Spleen (tissue), 7 donors: ENCODE measurements around the gene KIF19.

Experiments
- CTCF ChIP-seq, 11 experiments: fragments of 200-600 bp in 7 of 11; fragments of 450-650 bp in 4 of 11; sonication (generic) in 4 of 11; IDR thresholded peaks in 8 of 11; conservative IDR thresholded peaks in 3 of 11; 1 replicate in 7 of 11; 2 replicates in 4 of 11; pipeline versions ENCODE4 v1.4.0 to v1.8.0; 2016 to 2021; ENCODE audit warnings: antibody characterized with exemption in 11 of 11, inconsistent platforms in 4 of 11, mild to moderate bottlenecking in 1 of 11
- POLR2A ChIP-seq, 3 donors: fragments of 450-650 bp; IDR thresholded peaks; one replicate each; pipeline ENCODE4 v1.5.1; 2017; ENCODE audit warnings: antibody characterized with exemption in 3 of 3, mild to moderate bottlenecking in 1 of 3
- donor health status: DM: no; HTN: no; CAD: no; lungs with moderate emphysema.
- donor health status: DM: no; HTN: no; CAD: no.
- donor health status: DM: no; HTN: no; CAD: no.

DNA sequence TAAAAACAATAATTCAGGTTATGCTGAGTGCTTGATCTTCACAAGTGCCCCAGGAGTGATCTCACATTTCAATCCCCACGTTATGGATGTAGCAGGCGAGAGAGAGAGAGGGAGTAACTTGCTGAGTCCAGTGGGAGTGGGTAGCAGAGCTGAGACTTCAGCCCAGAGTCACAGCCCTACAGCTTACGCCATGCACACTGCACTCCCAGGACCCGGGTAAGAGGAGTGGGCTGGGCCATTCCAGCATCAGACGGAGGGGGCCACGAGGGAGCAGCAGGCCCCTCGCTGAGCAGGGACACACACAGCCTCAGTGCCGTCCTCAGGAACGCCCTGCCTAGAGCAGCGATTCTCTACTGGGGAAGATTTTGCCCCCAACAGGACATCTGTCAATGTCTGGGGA lies 9.8 kb upstream of the KIF19 start:
- no peak for TF ChIP-seq CTCF (IDR thresholded peaks at IDR 0.05 in 8 of 11, conservative IDR thresholded peaks at IDR 0.05 in 3 of 11)
- no peak for TF ChIP-seq POLR2A (IDR thresholded peaks at IDR 0.05)
